ENCODE results near the gene KHDRBS2.

Gene KHDRBS2

GRCh38 chr6:61682562-61682961 lies 603.5 kb downstream of the KHDRBS2 start:
- TF ChIP-seq, protein P1, sequence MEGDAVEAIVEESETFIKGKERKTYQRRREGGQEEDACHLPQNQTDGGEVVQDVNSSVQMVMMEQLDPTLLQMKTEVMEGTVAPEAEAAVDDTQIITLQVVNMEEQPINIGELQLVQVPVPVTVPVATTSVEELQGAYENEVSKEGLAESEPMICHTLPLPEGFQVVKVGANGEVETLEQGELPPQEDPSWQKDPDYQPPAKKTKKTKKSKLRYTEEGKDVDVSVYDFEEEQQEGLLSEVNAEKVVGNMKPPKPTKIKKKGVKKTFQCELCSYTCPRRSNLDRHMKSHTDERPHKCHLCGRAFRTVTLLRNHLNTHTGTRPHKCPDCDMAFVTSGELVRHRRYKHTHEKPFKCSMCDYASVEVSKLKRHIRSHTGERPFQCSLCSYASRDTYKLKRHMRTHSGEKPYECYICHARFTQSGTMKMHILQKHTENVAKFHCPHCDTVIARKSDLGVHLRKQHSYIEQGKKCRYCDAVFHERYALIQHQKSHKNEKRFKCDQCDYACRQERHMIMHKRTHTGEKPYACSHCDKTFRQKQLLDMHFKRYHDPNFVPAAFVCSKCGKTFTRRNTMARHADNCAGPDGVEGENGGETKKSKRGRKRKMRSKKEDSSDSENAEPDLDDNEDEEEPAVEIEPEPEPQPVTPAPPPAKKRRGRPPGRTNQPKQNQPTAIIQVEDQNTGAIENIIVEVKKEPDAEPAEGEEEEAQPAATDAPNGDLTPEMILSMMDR (conservative IDR thresholded peaks at IDR 0.05; ENCODE audit: low read depth), result no peak
- CTCF ChIA-PET, result no interaction called here
- no peak for DNase-seq (ENCODE audit: low spot score)
- H3K27ac ChIP-seq, result no peak overlapping the region
- POLR2A ChIA-PET (ENCODE audit: low non-redundant PET), result no interaction called here

- H3K27ac ChIP-seq, result no peak overlapping the region
- no peak for DNase-seq (ENCODE audit: low spot score)
- TF ChIP-seq, protein P1 (conservative IDR thresholded peaks at IDR 0.05; ENCODE audit: low read depth), result no peak
- ChIA-PET CTCF (no interaction called here), POLR2A (ENCODE audit: low non-redundant PET) (no interaction called here)
These were observed 606.4 kb downstream of the KHDRBS2 start for GRCh38 chr6:61679625-61680024.

DNA sequence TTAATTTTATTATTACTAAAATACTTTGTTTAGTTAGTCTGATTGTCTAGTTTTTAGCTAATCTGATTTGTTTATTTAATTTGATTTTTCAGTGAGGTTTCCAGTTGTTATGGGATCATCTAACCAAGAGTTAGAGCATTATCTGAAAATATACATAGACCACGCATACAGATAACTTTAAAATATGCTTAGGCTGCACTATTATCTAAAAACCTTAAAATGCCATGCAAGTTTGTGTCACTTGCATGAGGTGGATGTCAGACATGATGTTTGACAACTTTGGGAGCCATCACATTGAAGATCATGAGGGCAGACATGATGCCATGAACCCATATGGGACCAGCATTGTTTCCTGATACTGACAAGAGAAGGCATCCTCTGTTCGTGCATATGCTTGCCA lies 610.3 kb downstream of the KHDRBS2 start:
- POLR2A ChIA-PET (ENCODE audit: low non-redundant PET), result no interaction called here
- TF ChIP-seq, protein P1 (conservative IDR thresholded peaks at IDR 0.05; ENCODE audit: low read depth), result no peak
- no peak for DNase-seq (ENCODE audit: low spot score)
- CTCF ChIA-PET, result no interaction called here
- H3K27ac ChIP-seq, result no peak overlapping the region

- TF ChIP-seq, protein P1 (conservative IDR thresholded peaks at IDR 0.05; ENCODE audit: low read depth), result no peak
- no peak overlapping the region for H3K27ac ChIP-seq
- DNase-seq (ENCODE audit: low spot score), result no peak
- CTCF ChIA-PET, result no interaction called here
- POLR2A ChIA-PET (ENCODE audit: low non-redundant PET), result no interaction called here
These were observed 636.2 kb downstream of the KHDRBS2 start for GRCh38 chr6:61649845-61650244.

DNA sequence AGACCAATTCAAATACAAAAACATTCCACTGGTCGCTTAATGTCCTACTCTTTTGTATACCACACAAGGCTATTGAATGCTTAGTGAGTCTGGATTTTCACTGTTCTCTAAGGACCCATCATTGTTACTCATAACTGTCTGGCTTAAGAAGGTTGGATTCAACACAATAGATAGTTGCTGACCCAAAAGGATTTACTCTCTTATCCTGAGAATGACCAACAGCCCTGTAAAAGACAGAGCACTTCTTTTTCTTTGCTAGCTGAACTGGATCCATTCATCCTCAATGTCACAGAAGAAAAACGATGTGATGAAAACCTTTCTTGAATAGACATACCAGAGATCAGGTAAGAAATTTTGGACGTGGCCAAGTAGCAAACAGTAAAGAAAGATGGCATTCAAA lies 645.6 kb downstream of the KHDRBS2 start:
- TF ChIP-seq, protein P1 (conservative IDR thresholded peaks at IDR 0.05; ENCODE audit: low read depth), result no peak
- CTCF ChIA-PET, result no interaction called here
- no peak overlapping the region for H3K27ac ChIP-seq
- POLR2A ChIA-PET (ENCODE audit: low non-redundant PET), result no interaction called here
- DNase-seq (ENCODE audit: low spot score), result no peak

All from RWPE1 (cell line).